ENCODE results near the gene POLE4.

The POLE4 gene

DNA sequence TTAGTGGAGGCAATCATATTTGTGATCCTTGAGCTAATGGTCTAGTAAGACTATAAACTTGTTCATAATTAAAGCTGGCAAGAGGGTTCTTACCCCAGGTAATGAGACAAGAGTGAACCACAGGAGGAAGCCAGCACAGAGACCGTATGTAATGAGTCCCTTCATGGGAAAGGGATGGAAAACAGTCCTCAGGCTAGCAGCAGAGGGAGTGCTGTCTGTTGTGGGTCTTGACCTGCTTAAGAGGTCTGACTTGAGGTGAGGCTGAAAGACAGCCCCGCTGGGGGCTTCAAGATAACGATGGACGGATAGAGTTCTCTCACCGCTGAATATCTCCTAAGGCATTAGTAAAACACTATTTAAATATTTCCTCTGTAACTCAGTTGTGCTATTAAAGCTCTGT is 16.2 kb upstream of the POLE4 start:
- Histone ChIP-seq H3K36me3 (ENCODE audit: control insufficient read depth, insufficient read depth, low read length) (no peaks in the 10 kb centered on the region), H3K4me1 (ENCODE audit: control insufficient read depth, insufficient read depth, low read length) (no peaks in the 10 kb centered on the region; the same call in 1 of the 2 replicates), H3K4me3 (ENCODE audit: low read depth, low read length) (no peak overlapping the region), H3K9me3 (ENCODE audit: control insufficient read depth, insufficient read depth, low read length) (no peaks in the 10 kb centered on the region), H3K9ac (ENCODE audit: low read depth, low read length) (no peak overlapping the region), H3K27ac (ENCODE audit: low read depth, low read length) (no peak overlapping the region), H3K27me3 (ENCODE audit: control insufficient read depth, insufficient read depth, low read length) (no peaks in the 10 kb centered on the region)

DNA sequence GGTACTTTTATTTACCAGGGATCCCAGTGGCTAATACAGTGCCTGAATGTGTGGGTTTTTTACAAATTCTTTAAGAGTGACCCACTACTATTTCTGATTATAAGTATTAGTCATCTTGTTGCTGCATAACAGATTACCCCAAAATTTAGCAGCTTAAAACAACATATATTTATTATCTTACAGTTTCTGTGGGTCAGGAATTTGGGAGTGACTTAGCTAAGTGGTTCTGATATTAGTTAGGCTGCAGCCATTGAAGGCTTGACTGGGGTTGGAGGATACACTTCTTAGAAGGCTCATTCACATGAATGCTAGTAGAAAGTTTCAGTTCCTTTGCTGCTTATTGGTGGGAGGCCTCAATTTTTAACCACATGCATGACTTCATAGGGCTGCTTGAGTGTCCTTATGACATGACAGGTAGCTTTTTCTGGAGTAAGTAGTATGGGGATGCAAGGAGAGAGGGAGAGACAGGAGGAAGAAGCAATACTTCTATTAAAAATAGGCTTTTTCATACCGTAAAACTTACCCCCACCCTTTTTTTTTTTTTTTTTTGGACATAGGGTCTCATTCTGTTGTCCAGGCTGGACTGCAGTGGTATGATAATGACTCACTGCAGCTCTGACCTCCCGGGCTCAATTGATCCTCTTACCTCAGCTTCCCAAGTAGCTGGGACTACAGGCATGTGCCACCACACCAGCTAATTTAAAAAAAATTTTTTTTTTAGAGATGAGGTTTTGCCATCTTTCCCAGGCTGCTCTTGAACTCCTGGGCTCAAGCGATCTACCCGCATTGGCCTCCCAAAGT is 13.3 kb upstream of the POLE4 start:
- Histone ChIP-seq H3K36me3 (ENCODE audit: control insufficient read depth, insufficient read depth, low read length) (no peaks in the 10 kb centered on the region), H3K27me3 (ENCODE audit: control insufficient read depth, insufficient read depth, low read length) (no peaks in the 10 kb centered on the region), H3K4me1 (ENCODE audit: control insufficient read depth, insufficient read depth, low read length) (no peaks in the 10 kb centered on the region; the same call in 1 of the 2 replicates), H3K9me3 (ENCODE audit: control insufficient read depth, insufficient read depth, low read length) (no peaks in the 10 kb centered on the region), H3K9ac (ENCODE audit: low read depth, low read length) (no peak overlapping the region), H3K27ac (ENCODE audit: low read depth, low read length) (no peak overlapping the region), H3K4me3 (ENCODE audit: low read depth, low read length) (no peak overlapping the region)

DNA sequence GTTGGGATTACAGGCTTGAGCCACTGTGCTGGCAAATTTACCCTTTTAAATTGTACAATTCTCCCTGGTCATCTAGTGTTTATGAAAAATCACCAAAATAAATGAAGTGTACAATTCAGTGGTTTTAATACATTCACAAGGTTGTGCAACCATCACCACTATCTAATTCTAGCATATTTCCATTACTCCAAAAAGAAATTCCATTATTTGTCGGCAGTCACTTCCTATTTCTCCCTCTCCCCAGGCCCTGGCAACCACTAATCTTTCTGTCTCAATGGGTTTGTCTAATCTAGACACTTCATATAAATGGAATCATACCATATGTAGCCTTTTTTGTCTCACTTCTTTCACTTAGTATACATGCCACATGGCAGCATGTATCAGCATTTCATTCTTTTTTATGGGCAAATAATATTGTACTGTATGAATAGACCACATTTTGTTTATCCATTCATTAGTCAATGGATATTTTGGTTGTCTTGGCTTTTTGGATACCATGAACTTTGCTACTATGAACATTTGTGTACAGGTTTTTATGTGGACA is 12.6 kb upstream of the POLE4 start:
- Histone ChIP-seq H3K9ac (ENCODE audit: low read depth, low read length) (no peak overlapping the region), H3K9me3 (ENCODE audit: control insufficient read depth, insufficient read depth, low read length) (no peaks in the 10 kb centered on the region), H3K27me3 (ENCODE audit: control insufficient read depth, insufficient read depth, low read length) (no peaks in the 10 kb centered on the region), H3K36me3 (ENCODE audit: control insufficient read depth, insufficient read depth, low read length) (no peaks in the 10 kb centered on the region), H3K4me3 (ENCODE audit: low read depth, low read length) (no peak overlapping the region), H3K4me1 (ENCODE audit: control insufficient read depth, insufficient read depth, low read length) (no peaks in the 10 kb centered on the region; the same call in 1 of the 2 replicates), H3K27ac (ENCODE audit: low read depth, low read length) (no peak overlapping the region)

DNA sequence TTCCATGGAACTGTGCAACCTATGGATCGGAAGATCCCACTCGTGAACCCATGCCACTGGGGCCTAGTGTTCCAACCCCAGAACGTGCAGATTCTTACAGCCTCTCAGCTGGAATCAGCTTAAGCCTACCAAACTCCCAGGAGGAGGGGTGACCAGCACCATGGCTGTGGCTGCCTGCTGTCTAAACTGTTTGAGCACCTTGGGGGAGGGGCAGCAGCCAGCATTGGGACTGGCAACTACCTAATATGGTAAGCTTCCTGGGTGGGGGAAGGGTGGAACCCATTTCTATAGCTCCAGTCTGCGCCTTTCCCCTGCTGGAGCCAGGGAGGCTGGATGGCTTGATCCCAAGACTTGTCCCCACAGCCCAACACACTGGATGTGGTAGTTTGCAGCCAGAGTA is 10.7 kb upstream of the POLE4 start:
- Histone ChIP-seq H3K4me1 (ENCODE audit: control insufficient read depth, insufficient read depth, low read length) (no peaks in the 10 kb centered on the region; the same call in 1 of the 2 replicates), H3K27me3 (ENCODE audit: control insufficient read depth, insufficient read depth, low read length) (no peaks in the 10 kb centered on the region), H3K9ac (ENCODE audit: low read depth, low read length) (no peak overlapping the region), H3K27ac (ENCODE audit: low read depth, low read length) (no peak overlapping the region), H3K4me3 (ENCODE audit: low read depth, low read length) (no peak overlapping the region), H3K9me3 (ENCODE audit: control insufficient read depth, insufficient read depth, low read length) (no peaks in the 10 kb centered on the region), H3K36me3 (ENCODE audit: control insufficient read depth, insufficient read depth, low read length) (no peaks in the 10 kb centered on the region)

DNA sequence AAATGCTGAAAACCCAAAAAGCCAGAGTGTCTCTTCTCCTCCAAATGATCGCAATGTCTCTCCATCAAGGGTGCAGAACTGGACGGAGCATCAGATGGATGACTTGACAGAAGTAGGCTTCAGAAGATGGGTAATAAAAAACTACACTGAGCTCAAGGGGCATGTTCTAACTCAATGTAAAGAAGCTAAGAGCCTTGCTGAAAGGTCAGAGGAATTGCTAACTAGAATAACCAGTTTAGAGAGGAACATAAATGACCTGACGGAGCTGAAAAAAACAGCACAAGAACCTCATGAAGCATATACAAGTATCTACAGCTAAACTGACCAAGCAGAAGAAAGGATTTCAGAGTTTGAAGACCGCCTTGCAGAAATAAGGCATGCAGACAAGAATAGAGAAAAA is 9.7 kb upstream of the POLE4 start:
- H3K9ac ChIP-seq (ENCODE audit: low read depth, low read length), result no peak overlapping the region
- H3K9me3 ChIP-seq (ENCODE audit: control insufficient read depth, insufficient read depth, low read length), result no peaks in the 10 kb centered on the region

DNA sequence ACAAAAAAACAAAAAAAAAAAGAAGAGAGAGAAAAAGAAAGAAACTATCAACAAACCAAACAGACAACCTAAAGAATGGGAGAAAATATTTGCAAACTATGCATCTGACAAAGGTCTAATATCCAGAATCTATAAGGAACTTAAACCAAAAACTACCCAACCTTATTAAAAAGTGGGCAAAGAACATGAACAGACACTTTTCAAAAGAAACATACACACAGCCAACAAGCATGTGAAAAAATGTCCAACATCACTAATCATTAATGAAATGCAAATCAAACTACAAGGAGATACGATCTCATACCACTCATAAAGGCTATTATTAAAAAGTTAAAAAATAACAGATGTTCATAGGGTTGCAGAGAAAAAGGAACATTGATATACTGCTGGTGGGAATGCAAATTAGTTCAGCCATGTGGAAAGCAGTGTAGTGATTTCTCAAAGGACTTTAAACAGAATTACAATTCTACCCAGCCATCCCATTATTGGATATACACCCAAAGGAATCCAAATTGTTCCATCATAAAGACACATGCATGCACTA is 7.2 kb upstream of the POLE4 start:
- Histone ChIP-seq H3K9me3 (ENCODE audit: control insufficient read depth, insufficient read depth, low read length) (no peaks in the 10 kb centered on the region), H3K36me3 (ENCODE audit: control insufficient read depth, insufficient read depth, low read length) (no peaks in the 10 kb centered on the region), H3K4me3 (ENCODE audit: low read depth, low read length) (no peak overlapping the region), H3K27me3 (ENCODE audit: control insufficient read depth, insufficient read depth, low read length) (no peaks in the 10 kb centered on the region), H3K9ac (ENCODE audit: low read depth, low read length) (no peak overlapping the region), H3K4me1 (ENCODE audit: control insufficient read depth, insufficient read depth, low read length) (no peaks in the 10 kb centered on the region; the same call in 1 of the 2 replicates), H3K27ac (ENCODE audit: low read depth, low read length) (no peak overlapping the region)

More for the DNA sequence above, 9.7 kb upstream of the POLE4 start:
- Histone ChIP-seq H3K4me1 (ENCODE audit: control insufficient read depth, insufficient read depth, low read length) (no peaks in the 10 kb centered on the region; the same call in 1 of the 2 replicates), H3K27ac (ENCODE audit: low read depth, low read length) (no peak overlapping the region), H3K4me3 (ENCODE audit: low read depth, low read length) (no peak overlapping the region), H3K36me3 (ENCODE audit: control insufficient read depth, insufficient read depth, low read length) (no peaks in the 10 kb centered on the region), H3K27me3 (ENCODE audit: control insufficient read depth, insufficient read depth, low read length) (no peaks in the 10 kb centered on the region)

DNA sequence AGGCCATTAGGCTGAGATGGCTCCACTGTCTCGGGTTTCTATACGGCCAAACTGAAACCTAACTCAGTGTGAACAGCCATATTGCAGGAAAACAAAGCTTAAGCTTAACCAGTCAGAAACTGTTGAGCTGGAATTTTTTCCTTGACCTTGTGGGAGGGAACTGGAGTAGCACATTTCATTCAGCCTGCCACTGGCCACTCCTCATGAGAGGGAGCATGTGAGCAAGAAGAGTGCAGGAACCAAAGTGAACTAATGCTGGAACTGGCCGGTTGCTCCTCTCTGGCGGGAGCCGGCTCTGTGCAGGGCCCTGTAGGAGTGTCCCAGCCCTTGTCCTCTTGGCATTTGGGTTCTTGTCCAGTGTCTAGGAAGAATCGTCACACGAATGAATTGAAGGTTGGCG is 5.9 kb upstream of the POLE4 start:
- Histone ChIP-seq H3K27ac (ENCODE audit: low read depth, low read length) (no peak overlapping the region), H3K27me3 (ENCODE audit: control insufficient read depth, insufficient read depth, low read length) (peaks cover 4% of the 10 kb centered on the region), H3K4me1 (ENCODE audit: control insufficient read depth, insufficient read depth, low read length) (no peaks in the 10 kb centered on the region; the same call in 1 of the 2 replicates), H3K9me3 (ENCODE audit: control insufficient read depth, insufficient read depth, low read length) (no peaks in the 10 kb centered on the region), H3K4me3 (ENCODE audit: low read depth, low read length) (no peak overlapping the region), H3K36me3 (ENCODE audit: control insufficient read depth, insufficient read depth, low read length) (no peaks in the 10 kb centered on the region), H3K9ac (ENCODE audit: low read depth, low read length) (no peak overlapping the region)

DNA sequence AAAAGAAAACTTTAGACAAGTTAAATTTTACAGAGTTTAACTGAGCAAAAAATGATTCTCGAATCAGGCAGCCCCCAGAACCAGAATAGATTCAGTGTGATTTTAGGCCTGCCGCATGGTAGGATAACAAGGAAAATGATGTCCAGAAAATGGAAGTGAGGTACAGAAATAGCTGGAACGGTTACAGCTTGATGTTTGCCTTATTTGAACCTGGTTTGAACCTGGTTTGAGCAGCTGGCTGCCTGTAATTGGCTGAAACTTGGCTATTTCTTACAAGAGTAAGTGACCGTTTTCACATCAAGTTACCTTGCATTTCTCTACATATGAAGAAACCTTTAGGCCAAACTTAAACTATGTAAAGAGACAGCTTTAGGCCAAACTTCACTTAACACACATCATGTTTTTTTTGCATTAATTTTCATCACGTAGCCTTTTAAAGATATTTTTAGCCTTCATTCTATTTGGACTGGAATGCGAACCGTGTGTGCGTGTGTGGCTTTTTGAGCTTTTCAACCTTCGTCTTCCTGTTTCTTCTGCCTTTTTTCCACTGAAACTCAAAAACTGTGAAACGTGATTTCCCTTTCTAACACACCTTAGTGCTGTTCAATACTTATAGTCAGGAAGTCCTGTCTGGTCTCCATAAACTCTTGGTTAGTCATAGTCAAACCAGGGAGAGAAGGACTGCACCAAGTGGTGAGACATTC is 4.5 kb upstream of the POLE4 start:
- H3K4me3 ChIP-seq (ENCODE audit: low read depth, low read length), result no peak overlapping the region

DNA sequence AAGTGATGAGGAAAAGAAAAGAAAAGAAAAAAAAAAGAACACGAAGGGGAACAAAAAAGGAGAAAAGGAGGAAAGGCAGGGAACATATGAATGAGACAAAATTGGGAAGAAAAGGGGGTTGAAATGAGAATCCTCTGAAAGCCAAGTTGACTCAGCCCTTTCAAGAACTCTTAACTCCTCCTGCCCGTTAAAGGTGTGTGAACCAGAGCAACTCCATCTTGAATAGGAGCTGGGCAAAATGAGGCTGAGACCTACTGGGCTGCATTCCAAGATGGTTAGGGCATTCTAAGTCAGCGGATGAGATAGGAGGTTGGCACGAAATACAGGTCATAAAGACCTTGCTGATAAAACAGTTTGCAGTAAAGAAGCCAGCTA is 4.0 kb upstream of the POLE4 start:
- Histone ChIP-seq H3K9me3 (ENCODE audit: control insufficient read depth, insufficient read depth, low read length) (peaks cover 3% of the 10 kb centered on the region; the same call in 1 of the 2 replicates), H3K27ac (ENCODE audit: low read depth, low read length) (no peak overlapping the region), H3K36me3 (ENCODE audit: control insufficient read depth, insufficient read depth, low read length) (no peaks in the 10 kb centered on the region), H3K4me3 (ENCODE audit: low read depth, low read length) (no peak overlapping the region), H3K27me3 (ENCODE audit: control insufficient read depth, insufficient read depth, low read length) (peaks cover 11% of the 10 kb centered on the region), H3K9ac (ENCODE audit: low read depth, low read length) (no peak overlapping the region), H3K4me1 (ENCODE audit: control insufficient read depth, insufficient read depth, low read length) (no peaks in the 10 kb centered on the region)

More for the DNA sequence above, 4.5 kb upstream of the POLE4 start:
- no peak overlapping the region for H3K9ac ChIP-seq (ENCODE audit: low read depth, low read length)
- no peak overlapping the region for H3K27ac ChIP-seq (ENCODE audit: low read depth, low read length)
- no peaks in the 10 kb centered on the region for H3K36me3 ChIP-seq (ENCODE audit: control insufficient read depth, insufficient read depth, low read length)
- H3K27me3 ChIP-seq (ENCODE audit: control insufficient read depth, insufficient read depth, low read length), result peaks cover 11% of the 10 kb centered on the region
- no peaks in the 10 kb centered on the region for H3K9me3 ChIP-seq (ENCODE audit: control insufficient read depth, insufficient read depth, low read length)
- no peaks in the 10 kb centered on the region for H3K4me1 ChIP-seq (ENCODE audit: control insufficient read depth, insufficient read depth, low read length)

DNA sequence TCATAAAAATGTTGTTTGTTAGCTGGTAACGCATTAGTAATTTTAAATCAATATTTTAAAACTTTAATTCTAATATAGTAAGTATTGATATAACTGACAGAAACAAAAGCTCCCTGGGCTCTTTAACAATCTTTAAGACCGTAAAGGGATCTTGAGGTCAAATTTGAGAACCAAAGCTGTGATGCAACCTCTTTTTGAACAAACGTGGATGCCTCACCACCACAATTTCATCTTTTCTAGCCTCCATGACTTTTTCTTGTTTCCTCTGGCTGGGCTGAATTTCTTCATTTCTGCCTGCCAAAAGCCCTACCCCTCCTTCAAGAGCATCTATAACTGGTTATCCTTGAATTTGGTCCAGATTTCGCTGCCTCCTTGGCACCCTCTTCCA is 563 bp upstream of the POLE4 start:
- 0 out of 2 replicates have a peak, but pooled peaks cover 11% of the 10 kb centered on the region for H3K36me3 ChIP-seq (ENCODE audit: control insufficient read depth, insufficient read depth, low read length)
- H3K9ac ChIP-seq (ENCODE audit: low read depth, low read length), result peak overlapping the region; percentile 98
- H3K27me3 ChIP-seq (ENCODE audit: control insufficient read depth, insufficient read depth, low read length), result peaks cover 11% of the 10 kb centered on the region
- H3K4me1 ChIP-seq (ENCODE audit: control insufficient read depth, insufficient read depth, low read length), result no peaks in the 10 kb centered on the region
- peak overlapping the region; percentile 87 for H3K4me3 ChIP-seq (ENCODE audit: low read depth, low read length)
- peaks cover 3% of the 10 kb centered on the region; the same call in 1 of the 2 replicates for H3K9me3 ChIP-seq (ENCODE audit: control insufficient read depth, insufficient read depth, low read length)
- no peak overlapping the region for H3K27ac ChIP-seq (ENCODE audit: low read depth, low read length)

Data from HUES48 (cell line).